H9 (cell line): ENCODE results near the gene RPP30. TPM values are rescaled to one million over a fixed set of nuclear protein-coding genes. Genes with fewer than 3 reads are reported as not detected.

Source experiments
- DNase-seq: peaks from one replicate; pipeline ENCODE4 v3.0.0-alpha.2; 2017
- H2AFZ ChIP-seq: one replicate; pipeline ENCODE4 v1.6.1; 2013; ENCODE audit warnings: mild to moderate bottlenecking, low read length, control low read depth, moderate library complexity
- H2AK5ac ChIP-seq: 2 replicates; pipeline ENCODE4 v1.6.1; 2013; ENCODE audit warnings: low read length, control low read depth, mixed read lengths; ENCODE audit not compliant: insufficient read length
- H2BK120ac ChIP-seq: one replicate; pipeline ENCODE4 v1.6.1; 2013; ENCODE audit warnings: low read depth, mild to moderate bottlenecking, low read length, control low read depth, inconsistent platforms; ENCODE audit not compliant: poor library complexity, severe bottlenecking
- H2BK12ac ChIP-seq: 2 replicates; pipeline ENCODE4 v1.6.1; 2013; ENCODE audit warnings: low read length, control low read depth, mixed read lengths, low read depth; ENCODE audit not compliant: insufficient read length
- H2BK15ac ChIP-seq: 2 replicates; pipeline ENCODE4 v1.6.1; 2013; ENCODE audit warnings: low read depth, low read length, control low read depth
- H2BK20ac ChIP-seq: one replicate; pipeline ENCODE4 v1.6.1; 2013; ENCODE audit warnings: low read depth, mild to moderate bottlenecking, low read length, control low read depth, inconsistent platforms; ENCODE audit not compliant: poor library complexity, severe bottlenecking
- H2BK5ac ChIP-seq: 2 replicates; pipeline ENCODE4 v1.6.1; 2013; ENCODE audit warnings: low read length, control low read depth, mixed read lengths; ENCODE audit not compliant: insufficient read length
- H3K14ac ChIP-seq: 2 replicates; pipeline ENCODE4 v1.6.1; 2013; ENCODE audit warnings: low read length, control low read depth; ENCODE audit not compliant: insufficient read depth
- H3K18ac ChIP-seq: 2 replicates; pipeline ENCODE4 v1.6.1; 2013; ENCODE audit warnings: low read depth, mild to moderate bottlenecking, mixed read lengths, low read length, control low read depth; ENCODE audit not compliant: insufficient read length
- H3K23ac ChIP-seq: 2 replicates; pipeline ENCODE4 v1.6.1; 2013; ENCODE audit warnings: low read length, control low read depth, mixed read lengths, low read depth; ENCODE audit not compliant: insufficient read length
- H3K23me2 ChIP-seq: 2 replicates; pipeline ENCODE4 v1.6.1; 2013; ENCODE audit warnings: low read depth, mild to moderate bottlenecking, mixed read lengths, low read length, control low read depth; ENCODE audit not compliant: insufficient read length, poor library complexity, severe bottlenecking
- H3K27ac ChIP-seq: 2 replicates; pipeline ENCODE4 v1.5.1; 2013; ENCODE audit warnings: low read length, control low read depth, mixed read lengths, low read depth; ENCODE audit not compliant: insufficient read length
- H3K27me3 ChIP-seq: 2 replicates; pipeline ENCODE4 v1.6.1; 2013; ENCODE audit warnings: low read length, control low read depth, inconsistent platforms; ENCODE audit not compliant: insufficient read depth
- H3K4ac ChIP-seq: 2 replicates; pipeline ENCODE4 v1.6.1; 2013; ENCODE audit warnings: low read depth, mild to moderate bottlenecking, control low read depth, inconsistent platforms, low read length, moderate library complexity
- H3K4me1 ChIP-seq: 2 replicates; pipeline ENCODE4 v1.6.1; 2013; ENCODE audit warnings: low read length, control low read depth, inconsistent platforms; ENCODE audit not compliant: insufficient read depth
- H3K4me2 ChIP-seq: 2 replicates; pipeline ENCODE4 v1.6.1; 2013; ENCODE audit warnings: low read length, control low read depth, mixed read lengths; ENCODE audit not compliant: insufficient read length, insufficient read depth
- H3K56ac ChIP-seq: 2 replicates; pipeline ENCODE4 v1.6.1; 2013; ENCODE audit warnings: low read depth, mild to moderate bottlenecking, mixed read lengths, low read length, control low read depth; ENCODE audit not compliant: insufficient read length
- H3K79me1 ChIP-seq: 2 replicates; pipeline ENCODE4 v1.6.1; 2013; ENCODE audit warnings: low read depth, mild to moderate bottlenecking, moderate library complexity, low read length, control low read depth, inconsistent platforms; ENCODE audit not compliant: insufficient read depth, poor library complexity, severe bottlenecking
- H3K79me2 ChIP-seq: 2 replicates; pipeline ENCODE4 v1.6.1; 2013; ENCODE audit warnings: low read length, control low read depth, inconsistent platforms; ENCODE audit not compliant: insufficient read depth
- H3K9ac ChIP-seq: 2 replicates; pipeline ENCODE4 v1.6.1; 2013; ENCODE audit warnings: low read length, control low read depth, mixed read lengths; ENCODE audit not compliant: insufficient read length; ENCODE audit errors: extremely low read depth
- H3K9me3 ChIP-seq: one replicate; pipeline ENCODE4 v1.6.1; 2013; ENCODE audit warnings: low read depth, low read length, inconsistent platforms; ENCODE audit not compliant: control insufficient read depth
- H3T11ph ChIP-seq: one replicate; pipeline ENCODE4 v1.6.1; 2013; ENCODE audit warnings: mild to moderate bottlenecking, low read length, control low read depth, inconsistent platforms
- H4K20me1 ChIP-seq: one replicate; pipeline ENCODE4 v1.6.1; 2013; ENCODE audit not compliant: control insufficient read depth, insufficient read length, insufficient read depth
- H4K5ac ChIP-seq: 2 replicates; pipeline ENCODE4 v1.6.1; 2013; ENCODE audit warnings: low read depth, mild to moderate bottlenecking, mixed read lengths, low read length, control low read depth; ENCODE audit not compliant: insufficient read length
- H4K8ac ChIP-seq: replicated peaks from 2 replicates; pipeline ENCODE4 v1.6.1; 2013; ENCODE audit warnings: low read length, control low read depth, mixed read lengths, low read depth; ENCODE audit not compliant: insufficient read length
- H4K91ac ChIP-seq: 2 replicates; pipeline ENCODE4 v1.6.1; 2013; ENCODE audit warnings: low read depth, mild to moderate bottlenecking, moderate library complexity, mixed read lengths, low read length, control low read depth; ENCODE audit not compliant: insufficient read length
- H3K27ac Mint-ChIP-seq, 3 experiments: 2 replicates in 2 of 3; 3 replicates in 1 of 3; pipeline ENCODE4 v1.8.0; 2020 to 2021; ENCODE audit warnings: mixed read lengths in 3 of 3, mild to moderate bottlenecking in 1 of 3, moderate library complexity in 1 of 3
- H3K27me3 Mint-ChIP-seq: 2 replicates; pipeline ENCODE4 v1.8.0; 2021; ENCODE audit warnings: low read depth, mild to moderate bottlenecking, moderate library complexity, mixed read lengths
- H3K36me3 Mint-ChIP-seq, 3 experiments: 2 replicates in 2 of 3; 3 replicates in 1 of 3; pipeline ENCODE4 v1.8.0; 2020 to 2021; ENCODE audit warnings: low read depth in 3 of 3, mixed read lengths in 3 of 3; ENCODE audit not compliant: insufficient read depth in 1 of 3
- H3K4me1 Mint-ChIP-seq, 2 experiments: 2 replicates each; pipeline ENCODE4 v1.8.0; 2020; ENCODE audit warnings: mixed read lengths in 2 of 2
- H3K4me3 Mint-ChIP-seq, 2 experiments: 2 replicates in 1 of 2; 3 replicates in 1 of 2; pipeline ENCODE4 v1.8.0; 2020 to 2021; ENCODE audit warnings: mild to moderate bottlenecking in 2 of 2, mixed read lengths in 2 of 2, moderate library complexity in 1 of 2
- H3K9me3 Mint-ChIP-seq, 2 experiments: 2 replicates in 1 of 2; 3 replicates in 1 of 2; pipeline ENCODE4 v1.8.0; 2020; ENCODE audit warnings: mild to moderate bottlenecking in 2 of 2, mixed read lengths in 2 of 2, moderate library complexity in 1 of 2
- CTCF ChIP-seq: fragments of 200-600 bp; sonication (generic); conservative IDR thresholded peaks from 3 replicates; pipeline ENCODE4 v1.8.0; 2021; ENCODE audit warnings: antibody characterized with exemption, mild to moderate bottlenecking
- WGBS: extraction: QIAGEN DNeasy Blood & Tissue Kit; methylation state at CpG from one replicate; pipeline ENCODE4 v1.1.7; 2013; ENCODE audit warnings: missing lambda C conversion rate, low lambda C conversion rate, mixed read lengths; ENCODE audit not compliant: insufficient read length; ENCODE audit errors: extremely low coverage; 5-methylcytosine and 5-hydroxymethylcytosine counted together
- total RNA-seq: library from RNA; stranded (reverse); gene quantifications from 2 replicates; pipeline ENCODE4 v1.2.1, GENCODE V29; 2021

The RPP30 gene
- total RNA-seq, 1 experiment from 2014 or later = 77.7 TPM

- no peak overlapping the region for H2AFZ ChIP-seq
- H3K36me3 Mint-ChIP-seq = peaks cover 7 to 16% (median 12%) of the 10 kb centered on the region in 3 experiments; a peak in 6 of 7 replicates
Measured at GRCh38 chr10:90832111-90832510, 39.7 kb upstream of the RPP30 start.

More at GRCh38 chr10:90832111-90832510, 39.7 kb upstream of the RPP30 start:
- Histone ChIP-seq H3K79me1 (no peaks in the 10 kb centered on the region), H3K9ac (no peak overlapping the region), H4K91ac (no peak overlapping the region), H4K5ac (no peak overlapping the region), H2BK5ac (no peak overlapping the region), H4K20me1 (no peaks in the 10 kb centered on the region), H3K56ac (no peak overlapping the region), H3K9me3 (no peaks in the 10 kb centered on the region), H2BK120ac (no peak overlapping the region), H4K8ac (no peak overlapping the region), H3K79me2 (no peaks in the 10 kb centered on the region), H3K23ac (no peak overlapping the region), H3K27ac (no peak overlapping the region), H3K4me1 (no peaks in the 10 kb centered on the region), H3K4ac (no peak overlapping the region), H3K23me2 (no peaks in the 10 kb centered on the region), H3K4me2 (no peak overlapping the region), H3T11ph (no peak overlapping the region), H3K14ac (no peak overlapping the region), H3K27me3 (no peaks in the 10 kb centered on the region), H2BK20ac (no peak overlapping the region), H2AK5ac (no peak overlapping the region), H2BK12ac (no peak overlapping the region), H3K18ac (no peak overlapping the region), H2BK15ac (no peak overlapping the region)
- H3K4me1 Mint-ChIP-seq = no peaks in the 10 kb centered on the region
- H3K27ac Mint-ChIP-seq = no peak overlapping the region
- TF ChIP-seq CTCF = no peak
- H3K9me3 Mint-ChIP-seq = peaks cover 8 to 9% of the 10 kb centered on the region in 2 experiments; a peak in 4 of 5 replicates
- no CpG with 5 or more reads among the region's 17 CpGs for WGBS
- no peak overlapping the region for H3K4me3 Mint-ChIP-seq
- peaks cover 2% of the 10 kb centered on the region for H3K27me3 Mint-ChIP-seq
- no peak for DNase-seq
